Calu3 (cell line): Measurements from ENCODE around the gene INHBC. TPM values are rescaled to one million over a fixed set of nuclear protein-coding genes. Genes with fewer than 3 reads are reported as not detected.

Experiments used
- BruUV-seq: library from RNA; stranded (reverse); fragments of 400-500 nt; replicated peaks from 2 replicates; lab custom pipeline; 2021; lab: Mats Ljungman, UMichigan
- CTCF ChIA-PET: fragments of 300-600 bp; sonication (Branson Sonifier 250); formaldehyde crosslinking; loops from one replicate; lab custom pipeline; 2022; ENCODE audit warnings: antibody characterized with exemption; lab: Charles Lee
- DNase-seq: peaks from one replicate; pipeline ENCODE4 v3.0.0; 2022
- H3K27ac Mint-ChIP-seq: one replicate; pipeline ENCODE4 v1.8.0; 2022; ENCODE audit warnings: mixed read lengths; ENCODE audit not compliant: unreplicated experiment
- H3K27me3 Mint-ChIP-seq: one replicate; pipeline ENCODE4 v1.8.0; 2022; ENCODE audit warnings: mixed read lengths; ENCODE audit not compliant: unreplicated experiment
- H3K36me3 Mint-ChIP-seq: one replicate; pipeline ENCODE4 v1.8.0; 2022; ENCODE audit warnings: mild to moderate bottlenecking, moderate library complexity, mixed read lengths; ENCODE audit not compliant: insufficient read depth, unreplicated experiment
- H3K4me1 Mint-ChIP-seq: one replicate; pipeline ENCODE4 v1.8.0; 2022; ENCODE audit warnings: mild to moderate bottlenecking, low read depth, mixed read lengths; ENCODE audit not compliant: unreplicated experiment
- H3K4me3 Mint-ChIP-seq: one replicate; pipeline ENCODE4 v1.8.0; 2022; ENCODE audit warnings: mild to moderate bottlenecking, low read depth, moderate library complexity, mixed read lengths; ENCODE audit not compliant: unreplicated experiment
- H3K9me3 Mint-ChIP-seq: one replicate; pipeline ENCODE4 v1.8.0; 2022; ENCODE audit warnings: low read depth, mixed read lengths; ENCODE audit not compliant: unreplicated experiment
- CTCF ChIP-seq: fragments of 200-600 bp; IDR thresholded peaks from one replicate; pipeline ENCODE4 v1.8.0; 2022; ENCODE audit warnings: antibody characterized with exemption; ENCODE audit not compliant: unreplicated experiment
- intact Hi-C: fragments of 100-400 bp; cut with micrococcal nuclease; formaldehyde crosslinking; loops from one replicate; pipeline ENCODE4 v1.10.0; 2022; ENCODE audit not compliant: unreplicated experiment
- total RNA-seq: library from RNA; stranded (reverse); gene quantifications from 2 replicates; pipeline ENCODE4 v1.2.3, GENCODE V29; 2022

The INHBC gene
- total RNA-seq, 1 experiment from 2014 or later: not detected

DNA sequence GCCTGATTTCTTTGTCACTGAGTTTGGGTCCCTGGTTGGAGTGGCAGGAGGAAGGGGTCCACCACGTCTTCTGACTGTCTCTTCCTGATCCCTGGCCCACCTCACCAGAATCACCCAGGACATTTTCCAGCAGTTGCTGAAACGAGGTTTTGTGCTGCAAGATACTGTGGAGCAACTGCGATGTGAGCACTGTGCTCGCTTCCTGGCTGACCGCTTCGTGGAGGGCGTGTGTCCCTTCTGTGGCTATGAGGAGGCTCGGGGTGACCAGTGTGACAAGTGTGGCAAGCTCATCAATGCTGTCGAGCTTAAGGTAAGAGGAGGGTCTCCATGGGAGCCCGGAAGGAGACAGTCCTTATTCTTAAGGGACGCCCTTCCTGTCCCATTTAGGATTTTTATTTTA lies 65.6 kb downstream of the INHBC start:
- no peak for DNase-seq
- no peak for TF ChIP-seq CTCF
- BruUV-seq: no TSS peak
- Mint-ChIP-seq H3K4me1 (no peaks in the 10 kb centered on the region), H3K9me3 (no peaks in the 10 kb centered on the region), H3K36me3 (peaks cover 96% of the 10 kb centered on the region), H3K27me3 (no peaks in the 10 kb centered on the region), H3K27ac (no peak overlapping the region), H3K4me3 (no peak overlapping the region)
- CTCF ChIA-PET: no interaction called here
- intact Hi-C loops: no loop called here

Other genes starting within 250 kb of the INHBC start
- gene NXPH4, start 218.0 kb upstream of the INHBC start, total RNA-seq: 2.0 and 4.1 TPM in 2 replicates
- 203 and 243 TPM in 2 replicates for gene SHMT2, start 205.1 kb upstream of the INHBC start, total RNA-seq
- 5.0 and 7.0 TPM in 2 replicates for gene STAC3, start 183.6 kb upstream of the INHBC start, total RNA-seq
- 77.3 and 87.6 TPM in 2 replicates for gene R3HDM2, start 3.7 kb upstream of the INHBC start, total RNA-seq
- gene INHBE, start 20.5 kb downstream of the INHBC start, total RNA-seq: 0.38 and 0.64 TPM in 2 replicates
- gene GLI1, start 25.0 kb downstream of the INHBC start, total RNA-seq: 0.54 and 0.61 TPM in 2 replicates
- 0.39 TPM in 1 of 2 replicates, not detected in the other for gene ARHGAP9, start 45.1 kb downstream of the INHBC start, total RNA-seq
- gene MARS1, start 53.3 kb downstream of the INHBC start, total RNA-seq: 358 and 369 TPM in 2 replicates
- 70.2 and 80.5 TPM in 2 replicates for gene DDIT3, start 85.7 kb downstream of the INHBC start, total RNA-seq
- gene MBD6, start 88.0 kb downstream of the INHBC start, total RNA-seq: 119 and 127 TPM in 2 replicates
- 121 and 131 TPM in 2 replicates for gene DCTN2, start 112.4 kb downstream of the INHBC start, total RNA-seq
- 0.10 TPM in 1 of 2 replicates, not detected in the other for gene KIF5A, start 115.3 kb downstream of the INHBC start, total RNA-seq
- gene PIP4K2C, start 156.4 kb downstream of the INHBC start, total RNA-seq: 66.3 and 80.3 TPM in 2 replicates
- gene DTX3, start 170.0 kb downstream of the INHBC start, total RNA-seq: 23.1 and 25.9 TPM in 2 replicates
- 2.2 and 4.7 TPM in 2 replicates for gene ARHGEF25, start 176.7 kb downstream of the INHBC start, total RNA-seq
- gene B4GALNT1, start 198.4 kb downstream of the INHBC start, total RNA-seq: 8.1 and 11.1 TPM in 2 replicates